ENCODE data around the gene GRIK2.

GRIK2 gene

GRCh38 chr6:101956961-101957360 lies 563.5 kb downstream of the GRIK2 start:
- H3K79me2 ChIP-seq (ENCODE audit: control insufficient read depth, insufficient read depth, low read length, unreplicated experiment) = no peaks in the 10 kb centered on the region
- H3K27ac ChIP-seq (ENCODE audit: low read depth, low read length) = no peak overlapping the region
- H3K4me3 ChIP-seq (ENCODE audit: low read depth, low read length) = no peak overlapping the region
- no peaks in the 10 kb centered on the region for H3K36me3 ChIP-seq (ENCODE audit: insufficient read depth, low read length)
- H3K4me1 ChIP-seq (ENCODE audit: control insufficient read depth, insufficient read depth, low read length, unreplicated experiment) = no peaks in the 10 kb centered on the region
- H3K27me3 ChIP-seq (ENCODE audit: insufficient read depth, low read length) = no peaks in the 10 kb centered on the region
- no peak overlapping the region for H2AFZ ChIP-seq (ENCODE audit: low read length, unreplicated experiment)

DNA sequence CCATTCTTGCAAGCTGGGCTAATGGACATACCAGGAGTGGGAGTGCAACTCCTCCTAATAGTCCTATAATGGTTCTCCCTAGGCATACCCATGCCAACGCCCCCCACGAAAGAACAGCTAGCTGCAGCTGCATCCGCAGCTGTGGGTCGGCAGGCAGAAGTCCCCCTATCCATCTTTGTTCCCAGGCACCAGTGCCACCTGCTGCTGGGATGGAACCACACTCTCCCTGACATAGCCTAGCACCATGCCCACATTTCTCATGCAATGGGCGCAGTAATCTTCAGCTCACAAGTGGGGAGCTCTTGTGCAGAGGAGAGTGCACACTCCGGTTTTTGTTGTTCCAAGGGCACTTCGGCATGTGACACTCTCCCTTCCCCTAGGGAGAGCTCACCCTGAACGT lies 567.8 kb downstream of the GRIK2 start:
- no peak overlapping the region for H2AFZ ChIP-seq (ENCODE audit: low read length, unreplicated experiment)
- no peaks in the 10 kb centered on the region for H3K36me3 ChIP-seq (ENCODE audit: insufficient read depth, low read length)

GRCh38 chr6:101980924-101981323 lies 587.4 kb downstream of the GRIK2 start:
- no peak overlapping the region for H3K4me3 ChIP-seq (ENCODE audit: low read depth, low read length)
- H3K79me2 ChIP-seq (ENCODE audit: control insufficient read depth, insufficient read depth, low read length, unreplicated experiment) = no peaks in the 10 kb centered on the region
- H3K27me3 ChIP-seq (ENCODE audit: insufficient read depth, low read length) = no peaks in the 10 kb centered on the region
- no peak overlapping the region for H2AFZ ChIP-seq (ENCODE audit: low read length, unreplicated experiment)
- H3K36me3 ChIP-seq (ENCODE audit: insufficient read depth, low read length) = no peaks in the 10 kb centered on the region
- H3K4me1 ChIP-seq (ENCODE audit: control insufficient read depth, insufficient read depth, low read length, unreplicated experiment) = no peaks in the 10 kb centered on the region
- H3K27ac ChIP-seq (ENCODE audit: low read depth, low read length) = no peak overlapping the region

More for the DNA sequence above, 567.8 kb downstream of the GRIK2 start:
- Histone ChIP-seq H3K27ac (ENCODE audit: low read depth, low read length) (no peak overlapping the region), H3K4me3 (ENCODE audit: low read depth, low read length) (no peak overlapping the region), H3K4me1 (ENCODE audit: control insufficient read depth, insufficient read depth, low read length, unreplicated experiment) (no peaks in the 10 kb centered on the region), H3K27me3 (ENCODE audit: insufficient read depth, low read length) (no peaks in the 10 kb centered on the region), H3K79me2 (ENCODE audit: control insufficient read depth, insufficient read depth, low read length, unreplicated experiment) (no peaks in the 10 kb centered on the region)

GRCh38 chr6:101986476-101986875 lies 593.0 kb downstream of the GRIK2 start:
- H3K36me3 ChIP-seq (ENCODE audit: insufficient read depth, low read length) = no peaks in the 10 kb centered on the region
- no peak overlapping the region for H3K4me3 ChIP-seq (ENCODE audit: low read depth, low read length)
- H3K27ac ChIP-seq (ENCODE audit: low read depth, low read length) = no peak overlapping the region
- no peak overlapping the region for H2AFZ ChIP-seq (ENCODE audit: low read length, unreplicated experiment)
- no peaks in the 10 kb centered on the region for H3K27me3 ChIP-seq (ENCODE audit: insufficient read depth, low read length)
- no peaks in the 10 kb centered on the region for H3K4me1 ChIP-seq (ENCODE audit: control insufficient read depth, insufficient read depth, low read length, unreplicated experiment)
- no peaks in the 10 kb centered on the region for H3K79me2 ChIP-seq (ENCODE audit: control insufficient read depth, insufficient read depth, low read length, unreplicated experiment)

DNA sequence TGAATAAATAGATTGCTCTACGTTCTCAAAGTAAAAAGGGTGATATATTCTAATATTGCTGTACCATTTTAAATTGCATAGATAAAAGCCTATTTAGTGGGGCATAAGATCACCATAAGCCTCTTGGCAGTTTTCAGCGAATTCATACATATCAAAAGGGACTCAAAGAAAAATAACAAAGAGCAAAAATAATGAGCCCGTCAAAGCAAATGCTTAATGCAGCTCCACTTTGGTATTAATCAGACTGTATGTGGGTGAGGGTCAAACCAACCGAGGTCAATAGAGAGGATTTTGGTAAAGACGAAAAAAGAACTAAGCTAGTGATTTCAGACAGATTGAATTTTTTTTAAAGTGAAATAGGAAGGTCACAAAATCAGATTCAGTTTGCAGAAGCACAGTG lies 598.8 kb downstream of the GRIK2 start:
- H3K79me2 ChIP-seq (ENCODE audit: control insufficient read depth, insufficient read depth, low read length, unreplicated experiment) = no peaks in the 10 kb centered on the region
- H3K36me3 ChIP-seq (ENCODE audit: insufficient read depth, low read length) = no peaks in the 10 kb centered on the region
- H2AFZ ChIP-seq (ENCODE audit: low read length, unreplicated experiment) = no peak overlapping the region
- H3K4me3 ChIP-seq (ENCODE audit: low read depth, low read length) = no peak overlapping the region
- H3K27me3 ChIP-seq (ENCODE audit: insufficient read depth, low read length) = no peaks in the 10 kb centered on the region
- no peaks in the 10 kb centered on the region for H3K4me1 ChIP-seq (ENCODE audit: control insufficient read depth, insufficient read depth, low read length, unreplicated experiment)
- H3K27ac ChIP-seq (ENCODE audit: low read depth, low read length) = no peak overlapping the region

DNA sequence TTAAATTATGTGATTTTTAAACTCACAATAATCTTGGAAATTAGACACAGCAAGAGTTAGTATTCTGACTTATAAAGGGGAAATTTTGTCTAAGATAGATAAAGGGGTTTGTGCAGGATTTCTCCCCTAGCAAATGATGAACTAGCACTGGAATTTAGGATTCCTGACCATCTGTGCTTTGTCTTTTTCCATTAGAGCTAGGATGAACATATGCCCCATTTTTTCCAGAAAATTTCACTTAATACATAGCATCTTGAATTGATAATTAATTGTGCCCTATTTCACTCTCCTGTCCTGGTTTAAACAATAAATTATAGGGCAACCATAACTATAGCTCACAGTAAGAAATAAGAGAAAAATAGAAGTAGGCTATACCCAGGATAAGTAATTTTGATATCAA lies 601.0 kb downstream of the GRIK2 start:
- Histone ChIP-seq H3K36me3 (ENCODE audit: insufficient read depth, low read length) (no peaks in the 10 kb centered on the region), H2AFZ (ENCODE audit: low read length, unreplicated experiment) (no peak overlapping the region), H3K27me3 (ENCODE audit: insufficient read depth, low read length) (no peaks in the 10 kb centered on the region), H3K79me2 (ENCODE audit: control insufficient read depth, insufficient read depth, low read length, unreplicated experiment) (no peaks in the 10 kb centered on the region), H3K4me1 (ENCODE audit: control insufficient read depth, insufficient read depth, low read length, unreplicated experiment) (no peaks in the 10 kb centered on the region), H3K4me3 (ENCODE audit: low read depth, low read length) (no peak overlapping the region), H3K27ac (ENCODE audit: low read depth, low read length) (no peak overlapping the region)

GRCh38 chr6:102015431-102015830 lies 621.9 kb downstream of the GRIK2 start:
- no peaks in the 10 kb centered on the region for H3K4me1 ChIP-seq (ENCODE audit: control insufficient read depth, insufficient read depth, low read length, unreplicated experiment)
- no peak overlapping the region for H2AFZ ChIP-seq (ENCODE audit: low read length, unreplicated experiment)
- H3K36me3 ChIP-seq (ENCODE audit: insufficient read depth, low read length) = no peaks in the 10 kb centered on the region
- H3K4me3 ChIP-seq (ENCODE audit: low read depth, low read length) = no peak overlapping the region
- no peaks in the 10 kb centered on the region for H3K79me2 ChIP-seq (ENCODE audit: control insufficient read depth, insufficient read depth, low read length, unreplicated experiment)
- H3K27me3 ChIP-seq (ENCODE audit: insufficient read depth, low read length) = no peaks in the 10 kb centered on the region
- no peak overlapping the region for H3K27ac ChIP-seq (ENCODE audit: low read depth, low read length)

- no peaks in the 10 kb centered on the region for H3K27me3 ChIP-seq (ENCODE audit: insufficient read depth, low read length)
- H3K4me3 ChIP-seq (ENCODE audit: low read depth, low read length) = no peak overlapping the region
- no peaks in the 10 kb centered on the region for H3K79me2 ChIP-seq (ENCODE audit: control insufficient read depth, insufficient read depth, low read length, unreplicated experiment)
- H2AFZ ChIP-seq (ENCODE audit: low read length, unreplicated experiment) = no peak overlapping the region
- H3K36me3 ChIP-seq (ENCODE audit: insufficient read depth, low read length) = no peaks in the 10 kb centered on the region
- no peak overlapping the region for H3K27ac ChIP-seq (ENCODE audit: low read depth, low read length)
- H3K4me1 ChIP-seq (ENCODE audit: control insufficient read depth, insufficient read depth, low read length, unreplicated experiment) = no peaks in the 10 kb centered on the region
These were observed 628.8 kb downstream of the GRIK2 start for GRCh38 chr6:102022281-102022680.

DNA sequence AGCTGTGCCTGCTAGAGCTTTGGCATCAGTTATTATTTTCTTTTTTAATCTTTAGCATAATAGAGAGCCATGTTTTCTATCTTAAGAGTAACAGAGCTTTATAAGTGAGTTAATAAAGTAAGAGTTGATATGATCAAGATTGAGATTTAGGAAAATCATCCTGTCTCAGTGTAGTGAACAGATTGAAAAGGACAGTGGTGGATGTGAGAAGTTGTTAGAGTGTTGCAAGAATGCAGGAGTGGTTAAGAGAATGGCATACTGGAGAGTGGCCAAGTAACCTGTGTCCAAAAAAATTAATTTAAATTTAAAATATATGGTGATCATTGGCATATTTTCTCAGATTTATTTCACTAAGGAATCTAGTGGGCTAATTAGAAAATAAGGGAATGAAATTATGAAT lies 629.3 kb downstream of the GRIK2 start:
- Histone ChIP-seq H3K36me3 (ENCODE audit: insufficient read depth, low read length) (no peaks in the 10 kb centered on the region), H2AFZ (ENCODE audit: low read length, unreplicated experiment) (no peak overlapping the region), H3K79me2 (ENCODE audit: control insufficient read depth, insufficient read depth, low read length, unreplicated experiment) (no peaks in the 10 kb centered on the region), H3K4me1 (ENCODE audit: control insufficient read depth, insufficient read depth, low read length, unreplicated experiment) (no peaks in the 10 kb centered on the region), H3K27ac (ENCODE audit: low read depth, low read length) (no peak overlapping the region), H3K27me3 (ENCODE audit: insufficient read depth, low read length) (no peaks in the 10 kb centered on the region), H3K4me3 (ENCODE audit: low read depth, low read length) (no peak overlapping the region)

- Histone ChIP-seq H3K27ac (ENCODE audit: low read depth, low read length) (no peak overlapping the region), H2AFZ (ENCODE audit: low read length, unreplicated experiment) (peak overlapping the region; percentile 5), H3K79me2 (ENCODE audit: control insufficient read depth, insufficient read depth, low read length, unreplicated experiment) (no peaks in the 10 kb centered on the region)
These were observed 630.6 kb downstream of the GRIK2 start for GRCh38 chr6:102023977-102024657.

DNA sequence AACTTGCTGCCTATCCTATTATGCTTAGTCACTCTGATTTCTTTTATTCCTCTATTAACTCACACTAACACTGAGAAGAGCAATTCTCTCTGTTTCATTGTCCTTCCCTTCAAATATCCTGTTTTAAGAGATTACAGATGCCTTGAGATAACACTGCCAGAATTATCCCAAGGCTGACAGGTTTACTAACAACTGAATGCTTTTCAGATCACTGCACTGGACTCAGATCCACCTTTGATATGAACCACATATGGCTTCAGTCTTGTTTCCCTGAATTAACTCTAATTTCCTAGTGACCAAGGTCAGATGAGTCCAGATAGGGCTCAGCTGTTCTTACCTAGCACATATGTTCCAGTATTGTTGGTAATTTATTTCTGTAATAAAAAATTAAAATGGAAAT lies 633.1 kb downstream of the GRIK2 start:
- Histone ChIP-seq H3K4me1 (ENCODE audit: control insufficient read depth, insufficient read depth, low read length, unreplicated experiment) (no peaks in the 10 kb centered on the region), H3K36me3 (ENCODE audit: insufficient read depth, low read length) (no peaks in the 10 kb centered on the region), H3K27ac (ENCODE audit: low read depth, low read length) (no peak overlapping the region), H2AFZ (ENCODE audit: low read length, unreplicated experiment) (no peak overlapping the region), H3K27me3 (ENCODE audit: insufficient read depth, low read length) (no peaks in the 10 kb centered on the region), H3K4me3 (ENCODE audit: low read depth, low read length) (no peak overlapping the region), H3K79me2 (ENCODE audit: control insufficient read depth, insufficient read depth, low read length, unreplicated experiment) (no peaks in the 10 kb centered on the region)

More at GRCh38 chr6:102023977-102024657, 630.6 kb downstream of the GRIK2 start:
- no peaks in the 10 kb centered on the region for H3K36me3 ChIP-seq (ENCODE audit: insufficient read depth, low read length)
- no peaks in the 10 kb centered on the region for H3K4me1 ChIP-seq (ENCODE audit: control insufficient read depth, insufficient read depth, low read length, unreplicated experiment)
- no peak overlapping the region for H3K4me3 ChIP-seq (ENCODE audit: low read depth, low read length)
- H3K27me3 ChIP-seq (ENCODE audit: insufficient read depth, low read length) = no peaks in the 10 kb centered on the region

Measured in ACC112 (cell line).